ENCODE measurements around the gene F13A1. TPM values are rescaled to one million over a fixed set of nuclear protein-coding genes. Genes with fewer than 3 reads are reported as not detected.

F13A1 gene
- total and polyA plus RNA-seq, 8 donors, result 6.9 to 74.7 (median 35.9) TPM

DNA sequence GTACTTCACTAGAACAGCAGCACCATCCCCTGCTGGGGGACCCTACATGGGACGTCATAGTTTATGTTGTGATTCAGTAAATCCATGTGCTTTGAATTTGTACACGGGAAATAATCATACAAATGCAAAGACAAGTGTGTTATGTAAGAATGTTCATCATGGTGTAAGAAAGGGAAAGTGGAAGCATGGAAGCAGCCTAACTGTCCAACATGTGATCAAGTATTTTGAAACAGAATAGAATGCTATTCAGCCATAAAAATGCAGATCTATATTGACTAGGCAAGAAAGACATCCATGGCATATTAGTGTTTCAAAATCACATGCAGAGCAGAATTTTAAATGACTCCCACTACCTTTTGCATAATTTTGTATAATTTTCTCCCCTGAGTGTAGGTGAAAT lies 117.6 kb downstream of the F13A1 start:
- no peak for TF ChIP-seq POLR2A (IDR thresholded peaks at IDR 0.05)
- TF ChIP-seq EP300 (IDR thresholded peaks at IDR 0.05), result no peak
- TF ChIP-seq POLR2AphosphoS5 (IDR thresholded peaks at IDR 0.05), result no peak
- TF ChIP-seq, protein P1, sequence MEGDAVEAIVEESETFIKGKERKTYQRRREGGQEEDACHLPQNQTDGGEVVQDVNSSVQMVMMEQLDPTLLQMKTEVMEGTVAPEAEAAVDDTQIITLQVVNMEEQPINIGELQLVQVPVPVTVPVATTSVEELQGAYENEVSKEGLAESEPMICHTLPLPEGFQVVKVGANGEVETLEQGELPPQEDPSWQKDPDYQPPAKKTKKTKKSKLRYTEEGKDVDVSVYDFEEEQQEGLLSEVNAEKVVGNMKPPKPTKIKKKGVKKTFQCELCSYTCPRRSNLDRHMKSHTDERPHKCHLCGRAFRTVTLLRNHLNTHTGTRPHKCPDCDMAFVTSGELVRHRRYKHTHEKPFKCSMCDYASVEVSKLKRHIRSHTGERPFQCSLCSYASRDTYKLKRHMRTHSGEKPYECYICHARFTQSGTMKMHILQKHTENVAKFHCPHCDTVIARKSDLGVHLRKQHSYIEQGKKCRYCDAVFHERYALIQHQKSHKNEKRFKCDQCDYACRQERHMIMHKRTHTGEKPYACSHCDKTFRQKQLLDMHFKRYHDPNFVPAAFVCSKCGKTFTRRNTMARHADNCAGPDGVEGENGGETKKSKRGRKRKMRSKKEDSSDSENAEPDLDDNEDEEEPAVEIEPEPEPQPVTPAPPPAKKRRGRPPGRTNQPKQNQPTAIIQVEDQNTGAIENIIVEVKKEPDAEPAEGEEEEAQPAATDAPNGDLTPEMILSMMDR (IDR thresholded peaks at IDR 0.05), result no peak
- WGBS, 5 donors, result 70 to 84% (median 79%) methylated on average over 2 of the region's 2 CpGs

DNA sequence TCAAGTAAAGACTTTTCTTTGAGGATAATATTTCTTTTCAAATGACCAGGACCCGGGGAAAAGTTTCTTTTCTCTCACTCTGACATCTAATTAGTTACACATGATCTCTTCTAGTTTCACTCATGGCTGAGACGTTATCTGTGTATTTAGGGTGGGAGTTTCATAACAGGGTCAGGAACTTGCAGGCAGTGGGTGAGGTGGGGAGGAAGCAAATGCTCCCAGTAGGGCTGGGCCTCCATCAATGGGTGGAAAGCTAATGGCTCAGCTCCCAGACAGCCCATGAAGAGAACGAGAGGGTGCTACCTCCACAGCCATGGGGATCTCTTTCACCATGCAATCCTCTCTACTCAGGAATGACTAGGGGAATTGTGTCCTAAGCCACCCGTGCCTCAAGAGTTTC lies 119.3 kb downstream of the F13A1 start:
- Histone ChIP-seq H3K27me3 (no peaks in the 10 kb centered on the region), H3K9me3 (no peaks in the 10 kb centered on the region), H3K4me1 (no peaks in the 10 kb centered on the region), H3K4me3 (no peak overlapping the region), H3K36me3 (no peaks in the 10 kb centered on the region), H3K27ac (no peak overlapping the region)
- no peak for DNase-seq
- intact Hi-C loops (cut with DNase I; ENCODE audit: low total_unique reads), result no loop called here
- TF ChIP-seq POLR2AphosphoS5 (IDR thresholded peaks at IDR 0.05) (no peak), POLR2A (IDR thresholded peaks at IDR 0.05) (no peak), EP300 (IDR thresholded peaks at IDR 0.05) (no peak)
- TF ChIP-seq, protein P1 (IDR thresholded peaks at IDR 0.05), result no peak
- WGBS, 5 donors, result 33 to 45% (median 39%) methylated on average over 4 of the region's 4 CpGs

More for the DNA sequence above, 117.6 kb downstream of the F13A1 start:
- intact Hi-C loops (cut with DNase I; ENCODE audit: low total_unique reads), result no loop called here
- no peaks in the 10 kb centered on the region for H3K4me1 ChIP-seq
- H3K9me3 ChIP-seq, result peaks cover 0 to 7% (median 0%) of the 10 kb centered on the region in 4 donors
- no peak overlapping the region for H3K4me3 ChIP-seq
- H3K36me3 ChIP-seq, result no peaks in the 10 kb centered on the region
- H3K27me3 ChIP-seq, result no peaks in the 10 kb centered on the region
- H3K27ac ChIP-seq, result no peak overlapping the region
- DNase-seq, result no peak

DNA sequence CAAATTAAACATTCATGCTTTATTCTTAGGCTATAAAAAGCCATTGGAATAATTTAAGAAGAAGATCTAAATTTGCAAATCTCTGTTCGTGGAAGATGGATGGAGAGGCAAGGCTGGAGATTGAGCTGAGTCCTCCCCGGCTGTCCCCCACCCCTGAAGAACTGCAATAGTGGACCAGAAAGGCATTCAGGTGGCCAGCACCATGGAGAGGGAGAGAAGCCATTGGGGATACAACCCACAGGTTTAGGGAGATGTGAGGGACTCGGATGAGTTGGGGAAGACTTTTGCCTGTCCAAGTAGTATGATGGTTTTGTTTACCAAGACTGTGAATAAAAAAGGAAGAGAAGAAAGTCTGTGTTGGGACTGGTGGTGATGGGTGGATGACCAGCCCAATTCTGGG lies 120.8 kb downstream of the F13A1 start:
- intact Hi-C loops (cut with DNase I; ENCODE audit: low total_unique reads), result no loop called here
- no peak for DNase-seq
- Histone ChIP-seq H3K9me3 (no peaks in the 10 kb centered on the region), H3K36me3 (no peaks in the 10 kb centered on the region), H3K4me3 (no peak overlapping the region), H3K4me1 (no peaks in the 10 kb centered on the region), H3K27ac (no peak overlapping the region), H3K27me3 (peaks cover 0 to 5% (median 0%) of the 10 kb centered on the region in 3 donors)
- WGBS, 5 donors, result 73 to 87% (median 84%) methylated on average over 3 of the region's 3 CpGs
- TF ChIP-seq POLR2A (IDR thresholded peaks at IDR 0.05), result no peak
- TF ChIP-seq, protein P1 (IDR thresholded peaks at IDR 0.05), result no peak
- no peak for TF ChIP-seq POLR2AphosphoS5 (IDR thresholded peaks at IDR 0.05)
- TF ChIP-seq EP300 (IDR thresholded peaks at IDR 0.05), result no peak

DNA sequence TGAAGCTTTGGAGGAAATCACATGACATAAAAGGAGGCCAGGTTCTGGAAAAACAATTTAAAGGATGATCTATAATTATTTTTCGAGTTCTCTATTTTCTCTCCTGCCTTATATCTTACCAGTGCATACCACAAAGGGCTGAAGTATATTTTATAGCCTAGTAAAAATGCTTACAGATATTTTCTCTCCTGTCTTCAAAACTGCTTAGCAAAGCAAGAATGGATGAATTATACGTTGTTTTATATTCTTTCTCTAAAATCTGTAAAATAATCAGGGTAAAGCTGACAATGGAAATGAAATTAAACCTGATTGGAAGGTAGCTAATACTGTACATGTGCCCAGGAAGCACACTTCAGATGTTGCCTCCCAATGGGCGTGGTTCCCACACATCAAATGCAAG lies 123.7 kb downstream of the F13A1 start:
- DNase-seq, result no peak
- H3K9me3 ChIP-seq, result no peaks in the 10 kb centered on the region

More for the DNA sequence above, 123.7 kb downstream of the F13A1 start:
- no peak overlapping the region for H3K27ac ChIP-seq
- H3K4me3 ChIP-seq, result no peak overlapping the region
- TF ChIP-seq EP300 (IDR thresholded peaks at IDR 0.05), result no peak
- TF ChIP-seq, protein P1 (IDR thresholded peaks at IDR 0.05), result no peak
- TF ChIP-seq POLR2A (IDR thresholded peaks at IDR 0.05), result no peak
- no peak for TF ChIP-seq POLR2AphosphoS5 (IDR thresholded peaks at IDR 0.05)
- peaks cover 0 to 11% (median 0%) of the 10 kb centered on the region in 3 donors for H3K27me3 ChIP-seq
- intact Hi-C loops (cut with DNase I; ENCODE audit: low total_unique reads), result no loop called here
- no peaks in the 10 kb centered on the region for H3K36me3 ChIP-seq
- 58 to 69% (median 66%) methylated on average over 3 of the region's 3 CpGs for WGBS, 5 donors
- no peaks in the 10 kb centered on the region for H3K4me1 ChIP-seq

Measured in stomach (tissue), 9 donors.